H1 (cell line): ENCODE results near the gene NCBP2. TPM values are rescaled to one million over a fixed set of nuclear protein-coding genes. Genes with fewer than 3 reads are reported as not detected.

Experiments
- GTF2F1 ChIP-seq: IDR thresholded peaks from 2 replicates; pipeline ENCODE4 v1.6.1; 2012; ENCODE audit warnings: low read depth, low read length, improper control_type of control experiment, borderline replicate concordance
- SAP30 ChIP-seq: fragments of 300-600 bp; sonication (generic); IDR thresholded peaks from 2 replicates; pipeline ENCODE4 v1.7.1; 2012; ENCODE audit warnings: low read length, moderate library complexity, mild to moderate bottlenecking, inconsistent platforms; ENCODE audit not compliant: insufficient read depth, insufficient replicate concordance
- SP4 ChIP-seq: IDR thresholded peaks from 2 replicates; pipeline ENCODE4 v1.6.1; 2012; ENCODE audit warnings: low read length, inconsistent platforms
- TBP ChIP-seq: IDR thresholded peaks from 2 replicates; pipeline ENCODE4 v1.6.1; 2011; ENCODE audit warnings: low read depth, low read length, improper control_type of control experiment
- polyA plus RNA-seq, 7 experiments: library from polyadenylated mRNA; depleted of rRNA in 3 of 7; stranded (reverse) in 5 of 7; unstranded in 2 of 7; fragments of >200 nt in 5 of 7; fragments of 200-250 nt in 2 of 7; gene quantifications; 1 replicate in 5 of 7; 2 replicates in 1 of 7; 4 replicates in 1 of 7; pipeline versions ENCODE4 v1.2.1 to v1.2.3, GENCODE V29; 2011 to 2013; ENCODE audit warnings: missing spikeins in 2 of 7, mixed read lengths in 2 of 7
- total RNA-seq: library from RNA; stranded (reverse); fragmentation: NEBNext Ultra II Directional; extraction: Animal tissue kit (Norgen Biotek cat#: 25700); gene quantifications from 2 replicates; pipeline ENCODE4 v1.2.1, GENCODE V29; 2021
- TF ChIP-seq, protein P1 (sequence below): IDR thresholded peaks from 2 replicates; pipeline ENCODE4 v1.6.1; 2011; ENCODE audit warnings: low read depth, mild to moderate bottlenecking, low read length; ENCODE audit not compliant: insufficient read depth

NCBP2 gene
- total and polyA plus RNA-seq, 2 of the 8 experiments (the other 6 are each of a cell fraction or from before 2014, with no cell fraction given) = 34.1 to 100 TPM

DNA sequence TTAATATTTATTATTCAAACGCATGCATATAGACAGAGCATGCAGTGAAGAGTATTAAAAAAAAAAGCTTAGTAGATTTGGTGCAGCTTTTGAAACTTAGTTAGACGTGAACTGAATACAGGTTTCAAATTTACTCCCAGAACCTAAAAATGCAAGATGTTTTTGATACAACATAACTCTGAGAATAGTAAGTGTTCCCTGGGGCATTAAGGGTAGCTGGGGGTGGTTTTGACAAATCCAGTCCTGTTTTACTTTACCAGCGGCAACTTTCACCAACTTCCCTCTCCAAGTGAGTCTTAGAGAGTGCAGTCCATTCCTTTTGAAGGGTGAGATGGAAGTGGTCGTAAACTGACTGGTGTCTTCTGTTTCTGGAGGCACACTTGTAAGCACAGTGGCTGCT lies 11.2 kb downstream of the NCBP2 start (continued):
- TF ChIP-seq SP4 (no peak), SAP30 (no peak), TBP (no peak), GTF2F1 (no peak)
- TF ChIP-seq, protein P1, sequence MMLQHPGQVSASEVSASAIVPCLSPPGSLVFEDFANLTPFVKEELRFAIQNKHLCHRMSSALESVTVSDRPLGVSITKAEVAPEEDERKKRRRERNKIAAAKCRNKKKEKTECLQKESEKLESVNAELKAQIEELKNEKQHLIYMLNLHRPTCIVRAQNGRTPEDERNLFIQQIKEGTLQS = no peak
